Neural progenitor cell (in vitro differentiated cells): Measurements from ENCODE around the gene RBMS1. TPM values are rescaled to one million over a fixed set of nuclear protein-coding genes. Genes with fewer than 3 reads are reported as not detected.
A peak's percentile ranks its signal among the peaks of the same experiment; 100 is the strongest.

Experiments used
- DNase-seq: peaks from one replicate; pipeline ENCODE4 v3.0.0-alpha.2; 2016; ENCODE audit warnings: low spot score
- H2AFZ ChIP-seq: fragments of 200-600 bp; sonication (generic); replicated peaks from 2 replicates; pipeline ENCODE4 v1.6.1; 2016; ENCODE audit warnings: antibody characterized with exemption
- H3F3A ChIP-seq: fragments of 200-600 bp; sonication (generic); 2 replicates; pipeline ENCODE4 v1.6.1; 2016; ENCODE audit warnings: antibody characterized with exemption, low read depth
- H3K27ac ChIP-seq: fragments of 200-600 bp; sonication (generic); 2 replicates; pipeline ENCODE4 v1.5.1; 2016; ENCODE audit warnings: mild to moderate bottlenecking
- H3K27me3 ChIP-seq: fragments of 200-600 bp; sonication (generic); 2 replicates; pipeline ENCODE4 v1.6.1; 2016; ENCODE audit warnings: mild to moderate bottlenecking, moderate library complexity
- H3K36me3 ChIP-seq: fragments of 200-600 bp; sonication (generic); 2 replicates; pipeline ENCODE4 v1.5.1; 2016
- H3K4me1 ChIP-seq: fragments of 200-600 bp; sonication (generic); 2 replicates; pipeline ENCODE4 v1.6.1; 2016; ENCODE audit warnings: mixed run types
- H3K4me2 ChIP-seq: fragments of 200-600 bp; sonication (generic); 2 replicates; pipeline ENCODE4 v1.6.1; 2016
- H3K4me3 ChIP-seq: fragments of 200-600 bp; sonication (generic); 2 replicates; pipeline ENCODE4 v1.5.1; 2016
- H3K79me2 ChIP-seq: fragments of 200-600 bp; sonication (generic); 2 replicates; pipeline ENCODE4 v1.6.1; 2016; ENCODE audit warnings: low read depth
- H3K9ac ChIP-seq: fragments of 200-600 bp; sonication (generic); 2 replicates; pipeline ENCODE4 v1.6.1; 2016
- H3K9me3 ChIP-seq: fragments of 200-600 bp; sonication (generic); 2 replicates; pipeline ENCODE4 v1.5.1; 2016; ENCODE audit warnings: low read depth
- H4K20me1 ChIP-seq: fragments of 200-600 bp; sonication (generic); 2 replicates; pipeline ENCODE4 v1.6.1; 2016; ENCODE audit warnings: low read depth
- H3K27ac Mint-ChIP-seq: 3 replicates; pipeline ENCODE4 v1.8.0; 2021; ENCODE audit warnings: mixed read lengths
- H3K27me3 Mint-ChIP-seq: 2 replicates; pipeline ENCODE4 v1.8.0; 2022; ENCODE audit warnings: low read depth, mild to moderate bottlenecking, inconsistent platforms, moderate library complexity, mixed read lengths; ENCODE audit not compliant: insufficient read depth
- H3K36me3 Mint-ChIP-seq: 3 replicates; pipeline ENCODE4 v1.8.0; 2021; ENCODE audit warnings: mixed read lengths
- H3K4me1 Mint-ChIP-seq: 3 replicates; pipeline ENCODE4 v1.8.0; 2021; ENCODE audit warnings: mixed read lengths
- H3K4me3 Mint-ChIP-seq: 3 replicates; pipeline ENCODE4 v1.8.0; 2021; ENCODE audit warnings: mild to moderate bottlenecking, moderate library complexity, mixed read lengths
- H3K9me3 Mint-ChIP-seq: 3 replicates; pipeline ENCODE4 v1.8.0; 2020; ENCODE audit warnings: mixed read lengths
- CTCF ChIP-seq: fragments of 200-600 bp; sonication (generic); IDR thresholded peaks from 2 replicates; pipeline ENCODE4 v1.5.1; 2017; ENCODE audit warnings: antibody characterized with exemption, mild to moderate bottlenecking
- EZH2 ChIP-seq: fragments of 200-600 bp; sonication (generic); IDR thresholded peaks from 2 replicates; pipeline ENCODE4 v1.6.1; 2017; ENCODE audit warnings: antibody characterized with exemption, mild to moderate bottlenecking, moderate library complexity
- EZH2phosphoT487 ChIP-seq: fragments of 200-600 bp; sonication (generic); IDR thresholded peaks from 2 replicates; pipeline ENCODE4 v1.6.1; 2017; ENCODE audit warnings: antibody characterized with exemption
- total RNA-seq: library from RNA; depleted of rRNA; stranded (reverse); fragments of >200 nt; gene quantifications from 2 replicates; pipeline ENCODE4 v1.2.3, GENCODE V29; 2015; ENCODE audit warnings: low replicate concordance

The RBMS1 gene
- total RNA-seq, 1 donor from 2014 or later, result 101 TPM

- Histone ChIP-seq H3K4me1 (peaks cover 52% of the 10 kb centered on the region), H3K27ac (no peak overlapping the region), H4K20me1 (peaks cover 90% of the 10 kb centered on the region), H3K27me3 (no peaks in the 10 kb centered on the region), H3F3A (peaks cover 7% of the 10 kb centered on the region), H3K9me3 (no peaks in the 10 kb centered on the region), H3K79me2 (peaks cover 84% of the 10 kb centered on the region), H3K36me3 (no peaks in the 10 kb centered on the region), H2AFZ (no peak overlapping the region), H3K4me3 (no peak overlapping the region), H3K4me2 (no peak overlapping the region), H3K9ac (no peak overlapping the region)
- H3K9me3 Mint-ChIP-seq, result no peaks in the 10 kb centered on the region
- no peaks in the 10 kb centered on the region for H3K27me3 Mint-ChIP-seq
- no peak overlapping the region for H3K27ac Mint-ChIP-seq
- no peaks in the 10 kb centered on the region for H3K36me3 Mint-ChIP-seq
- H3K4me3 Mint-ChIP-seq, result no peak overlapping the region
- TF ChIP-seq CTCF (no peak), EZH2 (no peak), EZH2phosphoT487 (no peak)
- peaks cover 20% of the 10 kb centered on the region for H3K4me1 Mint-ChIP-seq
- DNase-seq, result no peak
Observed at GRCh38 chr2:160328811-160329527, 164.6 kb downstream of the RBMS1 start.

- H3K27ac Mint-ChIP-seq, result no peak overlapping the region
Observed at GRCh38 chr2:160326786-160327185, 166.8 kb downstream of the RBMS1 start.

GRCh38 chr2:160325418-160325817 lies 168.2 kb downstream of the RBMS1 start:
- Histone ChIP-seq H2AFZ (no peak overlapping the region), H3K9me3 (no peaks in the 10 kb centered on the region), H4K20me1 (peaks cover 61% of the 10 kb centered on the region), H3K4me2 (peak overlapping the region; percentile 24), H3K27ac (no peak overlapping the region), H3K4me3 (no peak overlapping the region), H3K4me1 (peaks cover 39% of the 10 kb centered on the region), H3K79me2 (peaks cover 81% of the 10 kb centered on the region), H3K27me3 (no peaks in the 10 kb centered on the region), H3F3A (peaks cover 7% of the 10 kb centered on the region), H3K36me3 (no peaks in the 10 kb centered on the region), H3K9ac (no peak overlapping the region)
- Mint-ChIP-seq H3K36me3 (no peaks in the 10 kb centered on the region), H3K9me3 (no peaks in the 10 kb centered on the region), H3K4me3 (no peak overlapping the region), H3K4me1 (peaks cover 18% of the 10 kb centered on the region), H3K27me3 (no peaks in the 10 kb centered on the region), H3K27ac (no peak overlapping the region)
- no peak for DNase-seq
- no peak for TF ChIP-seq CTCF
- TF ChIP-seq EZH2, result no peak
- no peak for TF ChIP-seq EZH2phosphoT487

More at GRCh38 chr2:160326786-160327185, 166.8 kb downstream of the RBMS1 start:
- Histone ChIP-seq H3F3A (peaks cover 7% of the 10 kb centered on the region), H3K4me3 (no peak overlapping the region), H4K20me1 (peaks cover 75% of the 10 kb centered on the region), H3K27me3 (no peaks in the 10 kb centered on the region), H3K9ac (no peak overlapping the region), H3K9me3 (no peaks in the 10 kb centered on the region), H2AFZ (no peak overlapping the region), H3K79me2 (peaks cover 85% of the 10 kb centered on the region), H3K27ac (no peak overlapping the region), H3K4me2 (peak overlapping the region; percentile 24), H3K36me3 (no peaks in the 10 kb centered on the region), H3K4me1 (peaks cover 40% of the 10 kb centered on the region)
- TF ChIP-seq EZH2phosphoT487 (no peak), CTCF (no peak), EZH2 (no peak)
- no peak overlapping the region for H3K4me3 Mint-ChIP-seq
- H3K4me1 Mint-ChIP-seq, result peaks cover 18% of the 10 kb centered on the region
- H3K36me3 Mint-ChIP-seq, result no peaks in the 10 kb centered on the region
- H3K9me3 Mint-ChIP-seq, result no peaks in the 10 kb centered on the region
- no peaks in the 10 kb centered on the region for H3K27me3 Mint-ChIP-seq
- peak; percentile 20 for DNase-seq
